OCI-LY3 (cell line): ENCODE measurements around the gene NPHP4.

Experiments
- CTCF ChIP-seq: fragments of 200-600, 300-600 bp; sonication (generic); IDR thresholded peaks from 2 replicates; pipeline ENCODE4 v1.5.1; 2014; ENCODE audit warnings: antibody characterized with exemption, low read length, low read depth
- EZH2phosphoT487 ChIP-seq: fragments of 200-600 bp; shearing (Covaris generic); IDR thresholded peaks from 2 replicates; pipeline ENCODE4 v1.6.1; 2018; ENCODE audit warnings: antibody characterized with exemption, mixed run types, low read depth

- TF ChIP-seq CTCF (no peak), EZH2phosphoT487 (no peak)
Observed at GRCh38 chr1:5944843-5945167, 47.4 kb downstream of the NPHP4 start.
